Peyer's patch (tissue), 4 donors: ENCODE results near the gene UGCG.

Source experiments
- POLR2A ChIP-seq, 2 donors: fragments of 450-650 bp; IDR thresholded peaks; one replicate each; pipeline ENCODE4 v1.5.1; 2017; ENCODE audit warnings: antibody characterized with exemption in 2 of 2, mild to moderate bottlenecking in 2 of 2, moderate library complexity in 2 of 2
- TF ChIP-seq, protein P1 (sequence below), 6 experiments: fragments of 450-650 bp in 4 of 6; fragments of 200-600 bp in 2 of 6; sonication (generic) in 1 of 6; IDR thresholded peaks; one replicate each; pipeline ENCODE4 v1.5.1; 2017 to 2019; ENCODE audit warnings: antibody characterized with exemption in 6 of 6, mild to moderate bottlenecking in 3 of 6, moderate library complexity in 1 of 6

DNA sequence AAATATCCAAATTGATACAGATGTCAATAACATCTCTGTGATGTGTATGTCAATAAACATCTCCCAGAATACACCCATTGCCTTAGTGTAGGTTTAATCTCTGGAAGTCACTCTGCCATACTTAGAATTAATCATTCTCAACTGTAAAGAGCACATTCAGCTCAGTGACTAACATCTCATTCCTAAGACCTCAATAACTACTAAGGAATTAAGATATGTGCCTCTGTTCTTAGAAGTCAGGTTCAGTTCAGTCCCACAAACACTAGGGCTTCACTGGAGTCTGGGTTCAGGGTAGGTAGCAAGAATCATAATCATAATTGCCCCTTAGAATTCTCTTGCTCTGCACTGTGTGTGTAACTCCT is 31.7 kb downstream of the UGCG start:
- TF ChIP-seq, protein P1, sequence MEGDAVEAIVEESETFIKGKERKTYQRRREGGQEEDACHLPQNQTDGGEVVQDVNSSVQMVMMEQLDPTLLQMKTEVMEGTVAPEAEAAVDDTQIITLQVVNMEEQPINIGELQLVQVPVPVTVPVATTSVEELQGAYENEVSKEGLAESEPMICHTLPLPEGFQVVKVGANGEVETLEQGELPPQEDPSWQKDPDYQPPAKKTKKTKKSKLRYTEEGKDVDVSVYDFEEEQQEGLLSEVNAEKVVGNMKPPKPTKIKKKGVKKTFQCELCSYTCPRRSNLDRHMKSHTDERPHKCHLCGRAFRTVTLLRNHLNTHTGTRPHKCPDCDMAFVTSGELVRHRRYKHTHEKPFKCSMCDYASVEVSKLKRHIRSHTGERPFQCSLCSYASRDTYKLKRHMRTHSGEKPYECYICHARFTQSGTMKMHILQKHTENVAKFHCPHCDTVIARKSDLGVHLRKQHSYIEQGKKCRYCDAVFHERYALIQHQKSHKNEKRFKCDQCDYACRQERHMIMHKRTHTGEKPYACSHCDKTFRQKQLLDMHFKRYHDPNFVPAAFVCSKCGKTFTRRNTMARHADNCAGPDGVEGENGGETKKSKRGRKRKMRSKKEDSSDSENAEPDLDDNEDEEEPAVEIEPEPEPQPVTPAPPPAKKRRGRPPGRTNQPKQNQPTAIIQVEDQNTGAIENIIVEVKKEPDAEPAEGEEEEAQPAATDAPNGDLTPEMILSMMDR (IDR thresholded peaks at IDR 0.05) = peak in 1 of 6 experiments; percentile 24
- no peak for TF ChIP-seq POLR2A (IDR thresholded peaks at IDR 0.05)
